Fibroblast of gingiva (primary cell): ENCODE data around the gene OMD.

Experiments
- DNase-seq: peaks from one replicate; pipeline ENCODE4 v3.0.0-alpha.2; 2011; ENCODE audit warnings: low read depth

OMD gene

GRCh38 chr9:92424340-92424739 is at the start of gene OMD:
TSS of gene OMD (minus strand) at chr9:92424471. CDS start at chr9:92417558, 6,913 bp downstream.
- peak; percentile 86 for DNase-seq

- DNase-seq = peak; percentile 21
Observed at GRCh38 chr9:92468206-92468605, 43.9 kb upstream of the OMD start.

GRCh38 chr9:92467511-92467910 is 43.2 kb upstream of the OMD start:
- no peak for DNase-seq

GRCh38 chr9:92467041-92467440 is 42.8 kb upstream of the OMD start:
- DNase-seq = no peak

GRCh38 chr9:92463984-92464383 is 39.7 kb upstream of the OMD start:
- DNase-seq = peak; percentile 90

- DNase-seq = no peak
Observed at GRCh38 chr9:92463387-92463786, 39.1 kb upstream of the OMD start.

GRCh38 chr9:92457576-92457975 is 33.3 kb upstream of the OMD start:
- DNase-seq = no peak

- DNase-seq = no peak
Observed at GRCh38 chr9:92455217-92455616, 30.9 kb upstream of the OMD start.

- DNase-seq = no peak
Observed at GRCh38 chr9:92446536-92446935, 22.3 kb upstream of the OMD start.

- no peak for DNase-seq
Observed at GRCh38 chr9:92444841-92445240, 20.6 kb upstream of the OMD start.

GRCh38 chr9:92440751-92441046 is 16.4 kb upstream of the OMD start:
- no peak for DNase-seq

GRCh38 chr9:92439921-92440750 is 15.9 kb upstream of the OMD start:
- peak; percentile 69 for DNase-seq

- peak; percentile 18 for DNase-seq
Observed at GRCh38 chr9:92438900-92439526, 14.7 kb upstream of the OMD start.

- DNase-seq = no peak
Observed at GRCh38 chr9:92435263-92435662, 11.0 kb upstream of the OMD start.

- peak; percentile 24 for DNase-seq
Observed at GRCh38 chr9:92432972-92433548, 8.8 kb upstream of the OMD start.

- peak; percentile 61 for DNase-seq
Observed at GRCh38 chr9:92432350-92432749, 8.1 kb upstream of the OMD start.

GRCh38 chr9:92429836-92430235 is 5.6 kb upstream of the OMD start:
- no peak for DNase-seq

GRCh38 chr9:92426501-92427145 is 2.4 kb upstream of the OMD start:
- DNase-seq = no peak

GRCh38 chr9:92425474-92425873 is 1.2 kb upstream of the OMD start:
- DNase-seq = peak; percentile 76

- DNase-seq = no peak
Observed at GRCh38 chr9:92423612-92424011, 659 bp downstream of the OMD start.

- no peak for DNase-seq
Observed at GRCh38 chr9:92422611-92423338, 1.5 kb downstream of the OMD start.

GRCh38 chr9:92414566-92414965 is 9.7 kb downstream of the OMD start:
- no peak for DNase-seq
